GM12874 (cell line): Measurements from ENCODE around the gene ZNRF1.

Experiments
- TF ChIP-seq, protein P1 (sequence below): IDR thresholded peaks from 2 replicates; pipeline ENCODE4 v1.5.1; 2011; ENCODE audit warnings: low read depth, mild to moderate bottlenecking, control low read depth, low read length, moderate library complexity; ENCODE audit not compliant: insufficient read depth

The ZNRF1 gene

DNA sequence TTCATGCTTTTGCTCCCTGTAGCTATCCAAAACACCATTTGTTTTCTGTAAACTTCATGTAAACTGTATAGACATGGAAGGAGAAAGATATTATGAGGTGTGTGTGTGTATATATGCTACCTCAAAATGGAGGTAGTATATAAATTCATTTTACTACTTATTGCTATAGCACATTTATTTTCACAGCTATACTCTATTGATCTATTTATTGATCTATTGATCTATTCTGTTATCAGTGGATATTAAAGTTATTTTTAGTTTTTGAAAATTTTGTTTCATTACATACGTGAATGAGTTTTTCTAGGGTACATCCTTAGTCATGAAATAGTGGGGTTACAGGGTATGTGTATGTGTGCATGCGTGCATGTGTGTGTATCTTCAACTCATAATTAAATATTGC, 15.5 kb downstream of the ZNRF1 start:
- TF ChIP-seq, protein P1, sequence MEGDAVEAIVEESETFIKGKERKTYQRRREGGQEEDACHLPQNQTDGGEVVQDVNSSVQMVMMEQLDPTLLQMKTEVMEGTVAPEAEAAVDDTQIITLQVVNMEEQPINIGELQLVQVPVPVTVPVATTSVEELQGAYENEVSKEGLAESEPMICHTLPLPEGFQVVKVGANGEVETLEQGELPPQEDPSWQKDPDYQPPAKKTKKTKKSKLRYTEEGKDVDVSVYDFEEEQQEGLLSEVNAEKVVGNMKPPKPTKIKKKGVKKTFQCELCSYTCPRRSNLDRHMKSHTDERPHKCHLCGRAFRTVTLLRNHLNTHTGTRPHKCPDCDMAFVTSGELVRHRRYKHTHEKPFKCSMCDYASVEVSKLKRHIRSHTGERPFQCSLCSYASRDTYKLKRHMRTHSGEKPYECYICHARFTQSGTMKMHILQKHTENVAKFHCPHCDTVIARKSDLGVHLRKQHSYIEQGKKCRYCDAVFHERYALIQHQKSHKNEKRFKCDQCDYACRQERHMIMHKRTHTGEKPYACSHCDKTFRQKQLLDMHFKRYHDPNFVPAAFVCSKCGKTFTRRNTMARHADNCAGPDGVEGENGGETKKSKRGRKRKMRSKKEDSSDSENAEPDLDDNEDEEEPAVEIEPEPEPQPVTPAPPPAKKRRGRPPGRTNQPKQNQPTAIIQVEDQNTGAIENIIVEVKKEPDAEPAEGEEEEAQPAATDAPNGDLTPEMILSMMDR, result no peak

DNA sequence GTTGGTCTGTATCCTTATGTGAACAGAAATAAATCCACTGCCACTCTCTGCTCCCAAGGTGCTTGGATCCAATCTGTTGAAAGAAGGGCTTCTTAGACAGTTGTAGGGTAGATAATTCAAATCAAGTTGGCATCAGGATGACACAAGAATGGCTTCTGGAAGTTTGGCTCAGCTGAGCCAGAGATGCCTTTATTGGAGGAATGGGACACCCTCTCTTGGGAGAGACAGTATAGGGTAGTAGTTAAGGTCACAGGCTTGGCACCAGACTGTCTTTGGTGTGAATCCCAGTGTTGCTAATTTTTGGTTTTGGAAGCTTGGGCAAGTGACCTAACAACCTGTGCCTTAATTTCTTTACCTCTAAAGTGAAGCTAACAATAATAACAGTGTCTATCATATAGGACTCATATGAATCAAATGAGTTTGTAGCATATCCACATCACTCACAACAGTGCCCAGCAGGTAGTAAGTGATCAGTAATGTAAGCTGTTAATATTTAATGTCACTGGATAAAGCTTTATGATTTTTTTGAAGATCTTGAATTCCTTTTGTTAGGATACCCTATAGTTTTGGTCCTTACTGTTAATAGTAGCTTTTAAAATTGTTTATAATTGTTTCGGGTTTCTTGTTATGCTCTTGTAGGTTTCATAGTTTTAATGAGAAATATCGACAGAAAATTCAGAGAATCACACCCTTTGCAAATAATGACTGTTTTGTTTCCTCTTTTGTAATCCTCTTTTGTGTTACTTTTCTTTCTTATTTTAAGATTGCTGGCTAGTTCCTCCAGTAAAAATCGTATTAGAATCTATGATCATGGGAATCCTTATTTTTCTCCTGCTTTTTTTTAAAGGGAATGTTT, 19.1 kb downstream of the ZNRF1 start:
- TF ChIP-seq, protein P1, result no peak

DNA sequence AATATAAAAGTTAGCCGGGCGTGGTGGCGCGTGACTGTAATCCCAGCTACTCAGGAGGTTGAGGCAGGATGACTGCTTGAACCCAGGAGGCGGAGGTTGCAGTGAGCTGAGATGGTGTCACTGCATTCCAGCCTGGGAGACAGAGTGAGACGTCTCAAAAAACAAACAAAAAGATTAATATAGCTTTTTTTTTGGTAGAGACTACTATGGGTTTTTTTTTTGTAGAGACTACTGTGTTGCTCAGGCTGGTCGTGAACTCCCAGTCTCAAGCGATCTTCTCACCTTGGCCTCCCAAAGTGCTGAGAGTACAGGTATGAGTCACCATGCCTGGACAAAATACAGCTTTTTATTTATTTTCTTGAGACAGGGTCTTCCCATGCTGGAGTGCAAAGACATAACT, 20.2 kb downstream of the ZNRF1 start:
- TF ChIP-seq, protein P1, result no peak

DNA sequence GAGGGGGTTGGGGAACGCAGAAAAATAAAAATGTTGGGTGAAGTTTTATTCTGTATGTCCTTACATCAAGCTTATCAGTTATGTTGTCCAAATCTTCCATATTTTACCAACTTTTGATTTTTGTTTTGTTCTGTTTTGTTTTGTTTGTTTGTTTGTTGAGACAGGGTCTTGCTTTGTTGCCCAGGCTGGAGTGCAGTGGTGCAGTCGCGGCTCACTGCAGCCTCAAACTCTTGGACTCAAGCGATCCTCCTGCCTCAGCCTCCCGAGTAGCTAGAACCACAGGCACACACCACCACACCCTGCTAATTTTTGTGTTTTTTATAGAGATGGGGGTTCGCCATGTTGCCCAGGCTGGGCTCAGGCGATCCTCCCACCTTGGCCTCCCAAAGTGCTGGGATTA, 20.8 kb downstream of the ZNRF1 start:
- TF ChIP-seq, protein P1, result no peak

DNA sequence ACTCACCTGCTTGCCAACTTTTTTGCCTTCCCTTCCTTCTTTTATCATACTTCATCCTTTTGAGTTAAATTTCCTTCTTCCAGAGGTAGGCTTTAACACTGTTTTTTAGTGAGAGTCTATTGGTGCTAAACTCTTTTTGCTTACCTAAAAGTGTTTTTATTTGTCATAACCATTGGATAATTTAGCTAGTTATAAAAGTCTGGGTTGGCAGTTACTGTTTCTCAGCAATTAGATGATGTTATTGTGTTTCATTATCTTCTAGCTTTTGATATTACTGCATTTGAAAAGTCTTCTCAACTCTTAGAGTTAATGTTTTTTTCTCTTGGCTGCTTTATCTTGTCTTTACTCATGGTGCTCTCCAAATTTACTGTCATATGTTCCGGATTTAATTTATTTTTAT, 22.6 kb downstream of the ZNRF1 start:
- TF ChIP-seq, protein P1, result no peak

DNA sequence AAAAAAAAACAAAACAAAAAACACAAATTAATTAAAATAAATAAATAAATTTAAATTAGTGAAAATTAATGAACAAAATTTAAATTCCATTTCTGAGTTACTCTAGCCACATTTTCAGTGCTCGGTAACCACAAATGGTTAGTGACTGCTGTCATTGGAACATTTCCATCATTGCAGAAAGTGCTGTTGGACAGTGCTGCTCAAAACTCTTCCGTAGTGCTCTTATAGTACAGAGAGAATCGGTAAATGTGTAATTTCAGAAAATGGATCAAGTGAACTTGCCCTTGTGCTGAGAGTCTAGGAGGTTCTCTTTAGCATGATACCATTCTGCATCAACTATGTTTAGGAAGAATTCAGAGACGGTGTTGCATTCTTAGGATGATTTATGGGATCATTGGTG, 23.7 kb downstream of the ZNRF1 start:
- TF ChIP-seq, protein P1, result no peak

DNA sequence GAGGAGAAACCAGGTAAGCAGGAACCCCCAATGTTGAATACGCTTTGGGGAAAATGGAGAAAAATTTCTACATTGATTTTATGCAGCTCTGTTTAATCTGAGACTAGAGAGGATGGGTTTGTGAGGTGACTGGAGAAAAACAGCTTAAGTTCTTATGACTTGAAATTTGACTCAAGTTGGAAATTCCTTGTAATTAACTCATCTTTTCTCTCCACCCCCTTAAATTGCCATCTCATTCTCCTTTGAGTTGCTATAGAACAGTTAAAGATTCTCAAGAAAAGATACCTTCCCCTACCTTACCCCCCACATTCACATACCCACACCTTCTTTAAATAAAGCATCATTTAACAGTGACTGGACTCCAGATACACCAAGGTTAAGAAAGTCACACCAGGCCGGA, 24.2 kb downstream of the ZNRF1 start:
- TF ChIP-seq, protein P1, result no peak
